OCI-LY7 (cell line): Measurements from ENCODE around the gene C2orf72. TPM values are rescaled to one million over a fixed set of nuclear protein-coding genes. Genes with fewer than 3 reads are reported as not detected.

Experiments used
- BruUV-seq: library from RNA; stranded (reverse); fragments of 400-500 nt; replicated peaks from 2 replicates; lab custom pipeline; 2021; lab: Mats Ljungman, UMichigan
- CTCF ChIA-PET: fragments of 300-600 bp; sonication (Branson Sonifier 250); formaldehyde crosslinking; loops from one replicate; lab custom pipeline; 2022; ENCODE audit warnings: antibody characterized with exemption; ENCODE audit not compliant: unreplicated experiment; lab: Charles Lee
- POLR2A ChIA-PET: fragments of 300-600 bp; sonication (Branson Sonifier 250); formaldehyde crosslinking; loops from one replicate; lab custom pipeline; 2022; ENCODE audit warnings: antibody characterized with exemption; lab: Charles Lee
- DNase-seq: peaks from one replicate; pipeline ENCODE4 v3.0.0-alpha.2; 2015; ENCODE audit warnings: low spot score
- H2AFZ ChIP-seq: fragments of 200-600 bp; sonication (generic), shearing (Covaris generic); 2 replicates; pipeline ENCODE4 v1.6.1; 2014; ENCODE audit warnings: mild to moderate bottlenecking, antibody characterized with exemption, low read length, moderate library complexity
- H3K27ac ChIP-seq: fragments of 200-600 bp; sonication (generic); 2 replicates; pipeline ENCODE4 v1.5.1; 2014; ENCODE audit warnings: mixed run types, low read depth, mild to moderate bottlenecking, moderate library complexity, low read length, inconsistent platforms; ENCODE audit not compliant: poor library complexity, severe bottlenecking
- H3K36me3 ChIP-seq: fragments of 200-600 bp; sonication (generic); 2 replicates; pipeline ENCODE4 v1.6.1; 2014; ENCODE audit warnings: mild to moderate bottlenecking, antibody characterized with exemption, low read length, moderate library complexity, mixed read lengths; ENCODE audit not compliant: insufficient read depth
- H3K4me1 ChIP-seq: fragments of 200-600 bp; sonication (generic); 2 replicates; pipeline ENCODE4 v1.5.1; 2014; ENCODE audit warnings: mild to moderate bottlenecking, low read length; ENCODE audit not compliant: insufficient read depth, poor library complexity, severe bottlenecking
- H3K4me2 ChIP-seq: fragments of 200-600 bp; sonication (generic); 2 replicates; pipeline ENCODE4 v1.6.1; 2014; ENCODE audit warnings: mild to moderate bottlenecking, low read length
- H3K4me3 ChIP-seq: fragments of 200-600 bp; sonication (generic); 2 replicates; pipeline ENCODE4 v1.5.1; 2014; ENCODE audit warnings: mild to moderate bottlenecking, low read depth, low read length; ENCODE audit not compliant: poor library complexity, severe bottlenecking
- H3K79me2 ChIP-seq: fragments of 200-600 bp; sonication (generic); 2 replicates; pipeline ENCODE4 v1.6.1; 2016; ENCODE audit warnings: low read depth, mild to moderate bottlenecking, low read length, moderate library complexity, mixed read lengths; ENCODE audit not compliant: insufficient read depth
- H3K9me2 ChIP-seq: fragments of 200-600 bp; sonication (generic); 2 replicates; pipeline ENCODE4 v1.6.1; 2016; ENCODE audit warnings: mild to moderate bottlenecking, low read length, mixed read lengths; ENCODE audit not compliant: insufficient read depth
- H3K9me3 ChIP-seq: fragments of 200-600 bp; sonication (generic); 2 replicates; pipeline ENCODE4 v1.6.1; 2014; ENCODE audit warnings: mild to moderate bottlenecking, mixed run types, low read length, mixed read lengths
- H4K20me1 ChIP-seq: fragments of 200-600 bp; sonication (generic); 2 replicates; pipeline ENCODE4 v1.6.1; 2014; ENCODE audit warnings: mild to moderate bottlenecking, antibody characterized with exemption, low read length, moderate library complexity, mixed read lengths; ENCODE audit not compliant: insufficient read depth
- EZH2phosphoT487 ChIP-seq: fragments of 200-600 bp; sonication (generic); IDR thresholded peaks from 2 replicates; pipeline ENCODE4 v1.6.1; 2018; ENCODE audit warnings: low read depth, borderline replicate concordance, mild to moderate bottlenecking, mixed run types, antibody characterized with exemption, low read length, moderate library complexity, mixed read lengths
- intact Hi-C: fragments of 100-400 bp; cut with micrococcal nuclease; formaldehyde crosslinking; loops from one replicate; pipeline ENCODE4 v1.10.0; 2022; ENCODE audit not compliant: unreplicated experiment
- total RNA-seq, 2 experiments: library from RNA; depleted of rRNA in 1 of 2; stranded (reverse); fragments of >200 nt in 1 of 2; shearing (Covaris generic) in 1 of 2; gene quantifications; 2 replicates each; pipeline ENCODE4 v1.2.3, GENCODE V29; 2014 to 2022
- TF ChIP-seq, protein P1 (sequence below): fragments of 200-600 bp; sonication (generic); conservative IDR thresholded peaks from 2 replicates; pipeline ENCODE4 v1.5.1; 2014; ENCODE audit warnings: mild to moderate bottlenecking, antibody characterized with exemption, low read length, moderate library complexity, mixed read lengths

C2orf72 gene
- total RNA-seq, 2 experiments from 2014 or later, result not detected

DNA sequence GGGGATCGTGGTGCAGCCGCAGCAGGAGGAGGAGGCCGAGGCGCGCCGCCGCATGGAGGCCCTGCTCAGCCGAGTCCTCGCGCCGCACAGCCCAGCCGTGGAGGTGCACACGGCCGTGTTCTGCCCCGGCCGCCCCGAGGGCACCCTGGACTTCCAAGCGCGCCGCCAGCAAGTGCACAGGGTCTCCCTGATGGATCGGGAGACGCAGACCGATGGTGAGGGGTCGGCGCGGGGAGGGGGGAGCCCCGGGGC is 46.5 kb upstream of the C2orf72 start:
- POLR2A ChIA-PET, result no interaction called here
- no peak overlapping the region for H2AFZ ChIP-seq
- no peaks in the 10 kb centered on the region for H3K9me2 ChIP-seq
- intact Hi-C loops, result no loop called here
- CTCF ChIA-PET, result no interaction called here
- no peaks in the 10 kb centered on the region for H3K4me1 ChIP-seq
- no TSS peak for BruUV-seq
- no peaks in the 10 kb centered on the region for H4K20me1 ChIP-seq
- TF ChIP-seq, protein P1, sequence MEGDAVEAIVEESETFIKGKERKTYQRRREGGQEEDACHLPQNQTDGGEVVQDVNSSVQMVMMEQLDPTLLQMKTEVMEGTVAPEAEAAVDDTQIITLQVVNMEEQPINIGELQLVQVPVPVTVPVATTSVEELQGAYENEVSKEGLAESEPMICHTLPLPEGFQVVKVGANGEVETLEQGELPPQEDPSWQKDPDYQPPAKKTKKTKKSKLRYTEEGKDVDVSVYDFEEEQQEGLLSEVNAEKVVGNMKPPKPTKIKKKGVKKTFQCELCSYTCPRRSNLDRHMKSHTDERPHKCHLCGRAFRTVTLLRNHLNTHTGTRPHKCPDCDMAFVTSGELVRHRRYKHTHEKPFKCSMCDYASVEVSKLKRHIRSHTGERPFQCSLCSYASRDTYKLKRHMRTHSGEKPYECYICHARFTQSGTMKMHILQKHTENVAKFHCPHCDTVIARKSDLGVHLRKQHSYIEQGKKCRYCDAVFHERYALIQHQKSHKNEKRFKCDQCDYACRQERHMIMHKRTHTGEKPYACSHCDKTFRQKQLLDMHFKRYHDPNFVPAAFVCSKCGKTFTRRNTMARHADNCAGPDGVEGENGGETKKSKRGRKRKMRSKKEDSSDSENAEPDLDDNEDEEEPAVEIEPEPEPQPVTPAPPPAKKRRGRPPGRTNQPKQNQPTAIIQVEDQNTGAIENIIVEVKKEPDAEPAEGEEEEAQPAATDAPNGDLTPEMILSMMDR, result no peak
- TF ChIP-seq EZH2phosphoT487, result no peak
- H3K9me3 ChIP-seq, result no peaks in the 10 kb centered on the region
- no peak overlapping the region for H3K4me3 ChIP-seq
- no peaks in the 10 kb centered on the region for H3K36me3 ChIP-seq
- DNase-seq, result no peak
- no peaks in the 10 kb centered on the region for H3K79me2 ChIP-seq
- H3K27ac ChIP-seq, result no peak overlapping the region
- no peak overlapping the region for H3K4me2 ChIP-seq

DNA sequence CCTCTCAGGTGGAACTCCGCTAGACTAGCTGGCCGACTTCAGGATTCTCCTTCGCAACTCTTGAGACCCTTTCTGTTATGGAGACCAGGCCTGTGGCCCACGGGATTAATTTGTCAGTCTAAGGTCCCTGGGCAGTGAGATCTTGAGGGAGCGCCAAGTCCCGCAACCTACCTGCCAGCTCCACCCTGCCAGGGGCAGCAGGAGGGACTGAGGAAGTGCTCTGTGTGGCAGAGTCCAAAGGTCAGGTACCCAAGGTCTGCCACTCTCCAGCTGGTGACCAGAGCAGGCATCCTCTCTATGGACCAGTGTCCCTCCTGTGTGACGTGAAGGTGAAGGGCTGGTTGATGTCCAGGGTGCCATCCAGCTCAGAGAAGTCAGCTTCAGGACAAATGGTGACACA is 45.7 kb upstream of the C2orf72 start:
- Histone ChIP-seq H3K4me1 (no peaks in the 10 kb centered on the region), H3K79me2 (no peaks in the 10 kb centered on the region), H3K9me3 (no peaks in the 10 kb centered on the region), H3K27ac (no peak overlapping the region), H2AFZ (no peak overlapping the region), H3K9me2 (no peaks in the 10 kb centered on the region), H3K4me2 (no peak overlapping the region), H4K20me1 (no peaks in the 10 kb centered on the region), H3K36me3 (no peaks in the 10 kb centered on the region), H3K4me3 (no peak overlapping the region)
- TF ChIP-seq, protein P1, result no peak
- TF ChIP-seq EZH2phosphoT487, result no peak
- intact Hi-C loops, result no loop called here
- ChIA-PET CTCF (no interaction called here), POLR2A (no interaction called here)
- no peak for DNase-seq
- BruUV-seq, result no TSS peak

DNA sequence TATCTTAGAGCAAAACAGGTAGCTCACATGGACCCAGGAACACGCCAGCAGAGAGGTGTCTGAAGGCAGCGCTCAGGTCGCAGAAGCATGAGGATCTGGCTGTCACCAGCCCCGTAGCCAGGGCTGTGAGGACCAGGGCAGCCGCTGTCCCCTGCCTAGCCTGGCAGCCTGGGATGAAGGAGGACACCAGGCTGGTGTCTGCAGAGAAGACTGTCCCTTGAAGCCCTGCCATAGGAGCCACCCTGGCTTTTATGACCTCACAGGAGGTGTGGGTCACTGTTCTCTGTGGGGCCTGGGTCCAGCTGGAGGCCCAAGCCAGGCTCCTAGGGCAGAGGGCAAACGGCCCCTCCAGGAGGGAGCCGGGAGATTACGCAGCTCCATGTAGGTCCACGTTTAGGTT is 41.5 kb upstream of the C2orf72 start, which contains the start of gene SPATA3:
Gene SPATA3 (plus strand): TSS at position 301 of the 400 bp plus-strand sequence. CDS start 113 bp downstream, outside the sequence.
- H3K4me3 ChIP-seq, result no peak within 1 kb of the TSS

More for the DNA sequence above, 41.5 kb upstream of the C2orf72 start, which contains the start of gene SPATA3:
- Histone ChIP-seq H3K79me2 (no peaks in the 10 kb centered on the region), H3K9me2 (no peaks in the 10 kb centered on the region), H3K27ac (no peak within 1 kb of the TSS), H4K20me1 (no peaks in the 10 kb centered on the region), H2AFZ (no peak within 1 kb of the TSS), H3K4me1 (no peaks in the 10 kb centered on the region), H3K4me2 (no peak within 1 kb of the TSS), H3K9me3 (no peaks in the 10 kb centered on the region), H3K36me3 (no peaks in the 10 kb centered on the region)
- POLR2A ChIA-PET, result interaction anchor here (1.0 kb wide), 1 partner anchor 11 kb away, joined by 3 read pairs; no protein-coding TSS in a partner anchor
- CTCF ChIA-PET, result no interaction called here
- TF ChIP-seq, protein P1, result no peak
- no peak for TF ChIP-seq EZH2phosphoT487
- no TSS peak for BruUV-seq
- intact Hi-C loops, result no loop called here
- DNase-seq, result no peak
